Right renal pelvis (tissue), 4 donors: ENCODE results near the gene SLC35E1. TPM values are rescaled to one million over a fixed set of nuclear protein-coding genes. Genes with fewer than 3 reads are reported as not detected.
"Not testable (repeated sequence)": the region's sequence is repeated elsewhere in the genome, so short reads cannot be mapped to it uniquely, and the experiment has no call there.

ENCODE experiments used
- DNase-seq, 4 donors: peaks; one replicate each; pipeline ENCODE4 v3.0.0-alpha.2; 2013; ENCODE audit warnings: low read depth in 4 of 4, low spot score in 3 of 4, missing footprints in 1 of 4
- polyA plus RNA-seq, 4 donors: library from polyadenylated mRNA; unstranded; fragments of 120-200 nt; gene quantifications; one replicate each; pipeline ENCODE4 v1.2.1, GENCODE V29; 2013; ENCODE audit not compliant: insufficient read length in 4 of 4

SLC35E1 gene
- polyA plus RNA-seq, 4 donors, result 39.2 to 47.0 (median 43.5) TPM

DNA sequence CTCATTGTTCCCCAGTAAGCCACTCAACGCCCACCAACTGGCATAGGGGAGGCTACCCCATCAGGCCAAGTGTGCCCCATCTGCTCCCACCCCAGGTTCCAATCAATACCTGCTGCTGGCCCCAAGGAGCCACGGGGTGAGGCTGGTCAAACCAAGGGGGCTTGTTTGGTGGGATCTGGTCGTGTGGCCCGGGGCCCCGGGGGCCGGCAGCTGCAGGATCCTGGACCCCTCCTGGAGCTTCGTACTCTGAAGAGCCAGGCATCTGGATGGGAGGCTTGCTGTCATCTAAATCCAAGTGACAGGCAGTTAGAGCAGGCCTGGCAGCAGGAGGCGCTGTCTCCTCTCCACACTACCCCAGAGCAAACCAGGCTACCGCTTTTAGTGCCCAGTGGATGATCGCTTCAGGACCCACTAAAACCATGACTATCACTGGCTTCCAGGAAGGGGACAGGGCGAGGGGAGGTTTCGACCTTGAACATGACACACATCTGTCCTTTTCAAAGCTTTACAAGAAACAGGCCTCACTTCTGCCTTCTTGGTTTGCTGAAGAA, 44.2 kb downstream of the SLC35E1 start:
- DNase-seq, result no peak

DNA sequence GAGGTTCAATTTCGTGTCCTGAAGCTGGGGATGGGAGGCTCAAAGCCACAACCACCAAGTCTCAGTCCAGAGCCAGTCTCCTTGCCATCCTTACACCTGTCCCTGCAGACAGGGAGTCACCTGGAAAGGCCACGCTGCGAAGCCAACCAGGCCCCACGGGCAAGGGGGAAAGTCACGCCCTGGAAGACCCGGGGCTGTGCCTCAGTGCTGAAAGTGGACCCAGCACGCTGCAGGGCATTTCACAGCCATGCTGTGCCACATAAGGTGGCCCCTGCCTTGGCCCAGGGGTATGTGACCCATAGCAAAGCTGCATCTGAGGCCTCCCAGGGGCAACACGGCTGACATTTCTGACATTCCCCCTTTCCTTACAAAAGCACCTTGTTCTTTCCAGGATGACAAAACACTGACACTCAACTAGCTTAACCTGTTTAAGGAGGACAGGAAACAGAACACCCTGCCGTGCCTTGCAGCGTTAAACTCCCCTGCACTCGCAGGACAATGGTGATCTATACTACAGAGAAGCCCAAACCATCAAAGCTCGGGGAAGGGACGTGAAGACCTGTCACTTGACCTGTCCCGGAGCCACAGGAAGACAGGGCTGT, 44.8 kb downstream of the SLC35E1 start:
- DNase-seq, result no peak

DNA sequence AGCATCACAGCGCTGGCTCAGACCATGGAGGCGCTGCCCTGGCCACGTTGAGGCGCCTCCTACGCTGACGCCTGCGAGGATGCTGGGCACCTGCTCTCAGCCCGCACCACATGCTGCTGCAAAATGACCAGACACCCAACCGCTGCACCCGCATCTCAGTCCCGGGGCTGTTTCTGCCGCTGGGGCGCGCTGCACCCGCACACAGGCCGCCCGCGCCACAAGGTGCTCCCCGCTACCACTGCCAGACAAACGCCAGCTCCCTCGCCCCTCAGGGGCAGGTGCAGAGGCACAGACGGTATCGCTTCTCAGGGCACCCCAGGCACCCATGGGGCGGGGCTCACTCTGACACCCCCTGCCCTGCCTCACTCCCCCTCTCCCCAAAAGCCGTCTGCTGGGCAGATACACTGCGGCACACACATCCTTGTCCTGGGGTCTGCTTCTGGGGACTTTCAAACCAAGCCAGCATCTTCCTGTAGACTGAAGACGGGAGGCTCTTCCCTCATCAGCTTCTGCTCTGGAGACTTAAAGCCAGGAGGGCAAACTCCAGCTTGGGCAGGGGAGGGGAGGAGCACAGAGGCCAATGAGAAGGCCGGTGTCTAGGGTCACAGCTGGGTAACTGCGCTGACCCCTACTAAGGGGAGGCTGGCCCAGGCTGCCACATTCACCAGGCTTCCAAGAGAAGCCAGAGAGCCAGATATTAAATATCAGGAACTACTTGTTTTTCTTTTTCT, 46.3 kb downstream of the SLC35E1 start:
- no peak for DNase-seq

GRCh38 chr19:16524991-16525734, 47.1 kb downstream of the SLC35E1 start:
- DNase-seq, result no peak

GRCh38 chr19:16522559-16523377, 49.4 kb downstream of the SLC35E1 start:
- no peak for DNase-seq

DNA sequence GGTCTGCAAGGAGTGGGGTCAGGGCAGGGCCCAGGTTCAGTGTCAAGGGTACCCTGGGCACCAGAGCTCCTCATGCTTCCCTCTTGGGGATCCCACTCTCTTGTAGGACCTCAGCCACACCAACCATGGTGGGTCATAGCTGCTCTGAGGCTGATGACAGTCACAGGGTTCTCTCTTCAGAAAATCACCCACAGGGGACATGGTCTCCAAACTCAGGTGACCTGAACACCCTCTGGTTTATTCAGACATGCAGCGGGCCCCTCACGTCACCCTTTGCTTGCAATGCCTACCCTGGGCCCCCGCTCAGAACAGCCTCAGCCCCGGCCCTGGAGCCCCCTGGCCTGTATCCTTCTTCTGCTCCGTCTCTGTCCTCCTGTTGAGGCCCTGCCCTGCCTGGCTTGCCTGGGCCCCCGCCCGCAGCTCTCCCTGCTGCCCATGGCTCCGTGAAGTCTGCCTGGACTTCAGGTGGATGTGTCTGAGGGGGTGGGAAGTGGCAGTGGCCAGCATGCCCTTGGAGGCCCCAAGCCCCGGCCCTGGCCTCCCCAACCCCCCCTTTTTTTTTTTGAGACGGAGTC, 50.4 kb downstream of the SLC35E1 start:
- no peak for DNase-seq

- DNase-seq, result no peak
Observed at GRCh38 chr19:16520986-16521624, 51.1 kb downstream of the SLC35E1 start.

- no peak for DNase-seq
Observed at GRCh38 chr19:16520074-16520973, 51.9 kb downstream of the SLC35E1 start.

DNA sequence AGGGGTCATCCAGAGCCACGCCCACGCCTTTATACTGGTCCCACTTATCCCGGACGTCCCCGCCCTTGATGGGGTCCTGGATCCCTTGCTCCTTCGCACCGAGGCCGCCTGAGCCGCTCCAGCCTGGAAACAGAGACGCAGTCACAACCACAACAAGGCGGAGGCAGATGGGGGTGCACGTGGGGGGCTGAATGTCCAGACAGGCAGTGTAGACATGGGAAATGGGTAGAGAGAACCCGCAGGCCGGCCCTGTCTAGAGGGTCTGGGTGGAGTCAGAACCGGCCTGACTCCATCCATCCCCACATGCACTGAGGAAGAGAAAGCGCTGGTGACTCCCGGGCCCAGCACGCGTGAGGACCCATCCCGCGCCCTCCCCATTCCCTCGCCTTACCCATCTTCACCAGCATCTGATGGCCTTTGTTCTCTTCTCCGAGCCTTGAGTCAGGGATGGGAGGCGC, 53.0 kb downstream of the SLC35E1 start:
- DNase-seq, result no peak

- DNase-seq, result no peak
Observed at GRCh38 chr19:16518483-16519229, 53.6 kb downstream of the SLC35E1 start.

DNA sequence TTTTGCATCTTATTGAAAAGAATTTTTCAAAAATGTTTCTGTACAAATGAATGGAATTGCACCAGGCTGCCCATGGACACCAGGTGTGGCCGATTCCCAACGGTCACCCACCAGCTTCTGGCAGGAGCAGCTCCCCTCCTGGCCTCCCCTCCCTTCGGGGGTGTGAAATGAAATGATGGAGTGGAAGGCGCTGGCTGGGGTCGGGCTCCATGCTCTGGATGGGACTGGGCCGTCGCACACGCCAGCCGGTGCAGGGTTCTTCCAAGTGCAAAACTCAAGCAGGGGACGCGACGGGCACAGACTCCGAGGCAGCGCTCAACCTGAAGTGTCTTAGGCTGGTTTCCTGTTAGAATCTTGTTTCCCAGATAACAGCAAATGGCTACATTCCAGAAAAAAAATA, 54.2 kb downstream of the SLC35E1 start:
- DNase-seq, result no peak

DNA sequence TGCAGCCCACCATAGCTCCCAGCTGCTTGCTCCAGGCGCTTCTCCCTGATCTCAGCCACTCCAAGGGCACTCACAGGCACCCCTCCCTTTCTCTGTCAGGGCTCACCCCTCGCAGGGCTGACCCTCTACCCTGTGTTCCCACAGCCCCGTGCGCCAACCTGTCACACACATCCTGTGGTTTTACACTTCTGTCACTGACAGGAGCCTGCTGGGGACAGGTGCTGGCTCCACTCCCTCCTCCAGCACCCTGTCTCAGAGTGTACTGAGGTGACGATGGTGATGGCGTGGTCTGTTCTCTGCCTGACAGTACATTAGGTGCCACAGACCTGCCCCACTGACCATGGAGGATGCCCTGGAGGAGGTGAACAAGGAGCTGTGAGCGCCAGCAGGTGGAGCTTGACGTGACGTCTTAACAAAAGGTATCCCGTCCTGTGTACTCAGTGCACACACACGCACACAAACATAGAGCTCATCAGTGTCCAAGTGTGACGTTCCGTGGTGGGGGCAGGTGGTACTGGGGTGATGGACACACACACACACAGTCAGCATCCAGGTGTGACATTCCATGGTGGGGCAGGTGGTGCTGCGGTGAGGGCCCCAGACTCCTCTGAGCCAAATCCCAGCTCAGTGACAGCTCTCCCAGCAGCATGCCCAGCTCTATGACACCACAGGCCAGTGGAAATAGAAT, 55.1 kb downstream of the SLC35E1 start:
- DNase-seq, result no peak

DNA sequence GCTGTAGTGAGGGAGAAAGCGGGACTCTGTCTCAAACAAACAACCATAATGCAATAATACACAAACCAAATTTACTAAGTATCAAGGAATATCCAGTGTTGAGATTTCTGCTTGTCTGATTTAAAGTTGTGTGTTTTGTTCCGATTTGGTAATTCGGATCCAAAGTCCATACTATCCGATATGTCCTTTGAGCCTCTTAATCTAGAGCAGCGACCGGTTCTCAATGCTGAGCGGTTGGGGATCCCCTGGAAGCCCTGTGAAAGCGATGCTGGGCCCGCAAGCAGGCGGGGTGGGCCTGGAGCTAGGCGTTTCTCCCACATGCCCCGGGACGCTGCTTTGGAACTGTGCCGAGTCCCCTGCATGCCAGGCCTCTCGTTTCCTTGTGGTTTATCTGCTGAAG, 55.8 kb downstream of the SLC35E1 start:
- DNase-seq, result no peak

DNA sequence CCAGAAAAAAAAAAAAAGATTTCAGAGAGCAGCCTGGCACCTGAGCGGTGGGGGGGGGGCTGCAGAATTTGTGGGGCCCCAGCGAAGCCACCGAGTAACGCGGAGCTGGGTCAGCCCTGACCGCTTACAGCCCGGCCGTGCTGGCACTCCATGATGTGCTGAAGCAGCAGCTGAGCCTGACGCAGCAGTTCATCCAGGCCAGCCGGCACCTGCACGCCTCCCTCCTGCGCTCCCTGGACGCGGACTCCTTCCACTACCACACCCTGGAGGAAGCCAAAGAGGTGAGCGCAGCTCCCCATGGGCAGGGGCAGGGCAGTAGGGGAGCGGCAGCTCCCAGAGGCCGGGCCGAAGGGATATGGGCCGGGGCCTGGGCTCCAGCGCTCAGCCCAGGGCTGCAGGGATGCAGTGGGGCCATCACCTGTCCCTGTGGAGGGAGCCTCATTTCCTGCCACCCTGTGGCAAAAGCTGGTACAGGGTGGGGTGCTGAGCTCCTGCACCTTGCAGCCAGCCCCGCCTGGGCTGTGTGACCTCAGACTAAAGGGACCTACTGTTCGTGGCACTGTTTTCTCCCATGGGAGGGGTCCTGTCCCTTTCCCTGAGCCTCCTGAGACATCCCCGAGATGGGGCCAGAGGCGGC, 57.7 kb downstream of the SLC35E1 start:
- no peak for DNase-seq

DNA sequence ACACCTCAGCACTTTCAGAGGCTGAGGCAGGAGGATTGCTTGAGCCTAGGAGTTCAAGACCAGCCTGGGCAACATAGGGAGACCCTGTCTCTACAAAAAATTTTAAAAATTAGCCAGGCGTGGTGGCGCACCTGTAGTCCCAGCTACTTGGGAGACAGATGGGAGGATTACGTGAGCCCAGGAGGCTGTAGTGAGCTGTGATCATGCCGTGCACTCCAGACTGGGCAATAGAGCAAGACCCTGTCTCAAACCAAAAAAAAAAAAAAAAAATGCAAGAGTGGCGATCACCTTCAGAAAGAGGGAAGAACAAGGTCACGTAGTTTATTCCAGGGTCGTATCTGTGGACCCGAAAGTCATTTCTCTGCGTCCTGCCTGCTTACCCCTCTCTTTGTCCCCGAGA, 59.6 kb downstream of the SLC35E1 start:
- not testable (repeated sequence) for DNase-seq

DNA sequence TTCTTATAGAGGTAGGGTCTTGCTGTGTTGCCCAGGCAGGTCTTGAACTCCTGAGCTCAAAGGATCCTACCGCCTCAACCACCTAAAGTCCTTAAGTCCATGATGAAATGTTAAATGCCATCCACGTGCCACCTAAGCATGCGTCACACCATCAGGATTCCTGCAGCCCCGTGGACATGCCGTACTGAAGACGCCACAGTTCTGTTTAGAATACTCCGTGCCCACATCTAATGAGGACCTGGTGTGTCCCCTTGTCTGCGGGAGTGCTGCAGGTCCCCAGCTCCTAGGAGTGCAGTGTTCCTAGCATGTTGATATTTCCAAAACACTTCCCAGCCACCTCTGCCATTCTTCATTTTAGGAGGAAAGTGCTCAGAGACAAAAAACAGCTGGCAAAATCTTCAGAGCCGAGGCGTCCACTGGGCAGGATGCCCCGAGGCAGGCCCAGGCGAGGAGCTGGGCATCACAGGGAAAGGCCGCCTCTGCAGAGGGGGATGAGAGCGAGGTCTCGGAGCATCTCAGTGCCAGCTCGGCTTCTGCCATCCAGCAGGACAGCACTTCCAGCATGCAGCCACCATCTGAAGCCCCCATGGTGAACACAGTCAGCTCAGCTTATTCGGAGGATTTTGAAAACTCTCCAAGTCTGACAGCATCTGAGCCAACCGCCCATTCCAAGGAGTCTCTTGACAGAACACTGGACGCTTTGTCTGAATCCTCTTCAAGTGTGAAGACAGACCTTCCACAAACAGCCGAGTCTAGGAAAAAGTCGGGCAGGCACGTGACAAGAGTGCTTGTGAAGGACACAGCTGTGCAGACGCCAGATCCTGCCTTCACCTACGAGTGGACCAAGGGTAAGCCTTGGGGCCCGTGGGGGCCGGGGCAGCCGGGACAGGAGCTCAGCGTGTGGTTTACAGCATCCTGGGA, 62.8 kb downstream of the SLC35E1 start:
- no peak for DNase-seq
